Endodermal cell (in vitro differentiated cells): ENCODE results near the gene ELOVL2. TPM values are rescaled to one million over a fixed set of nuclear protein-coding genes. Genes with fewer than 3 reads are reported as not detected.

Experiments used
- DNase-seq: peaks from one replicate; pipeline ENCODE4 v3.0.0-alpha.2; 2017
- H3K27ac ChIP-seq: 2 replicates; pipeline ENCODE4 v1.5.1; 2013; ENCODE audit warnings: mild to moderate bottlenecking, low read depth, low read length, moderate library complexity
- H3K27me3 ChIP-seq: 2 replicates; pipeline ENCODE4 v1.6.1; 2013; ENCODE audit warnings: mild to moderate bottlenecking, low read length, moderate library complexity; ENCODE audit not compliant: insufficient read depth, control insufficient read depth, poor library complexity, severe bottlenecking
- H3K36me3 ChIP-seq: 2 replicates; pipeline ENCODE4 v1.7.0; 2013; ENCODE audit warnings: mild to moderate bottlenecking, low read length, moderate library complexity; ENCODE audit not compliant: control insufficient read depth, insufficient read depth
- H3K4me1 ChIP-seq: one replicate; pipeline ENCODE4 v1.7.0; 2013; ENCODE audit warnings: low read length; ENCODE audit not compliant: control insufficient read depth, insufficient read depth
- H3K4me3 ChIP-seq: 2 replicates; pipeline ENCODE4 v1.5.1; 2013; ENCODE audit warnings: mild to moderate bottlenecking, low read length, moderate library complexity
- H3K9ac ChIP-seq: 2 replicates; pipeline ENCODE4 v1.6.1; 2013; ENCODE audit warnings: mild to moderate bottlenecking, low read length, moderate library complexity; ENCODE audit not compliant: poor library complexity, severe bottlenecking; ENCODE audit errors: extremely low read depth
- H3K9me3 ChIP-seq: 2 replicates; pipeline ENCODE4 v1.6.1; 2013; ENCODE audit warnings: mild to moderate bottlenecking, low read length, moderate library complexity; ENCODE audit not compliant: control insufficient read depth
- H3K27ac Mint-ChIP-seq: 2 replicates; pipeline ENCODE4 v1.8.0; 2020; ENCODE audit warnings: mixed read lengths
- H3K27me3 Mint-ChIP-seq: 2 replicates; pipeline ENCODE4 v1.8.0; 2021; ENCODE audit warnings: mild to moderate bottlenecking, mixed read lengths; ENCODE audit not compliant: insufficient read depth
- H3K36me3 Mint-ChIP-seq: 2 replicates; pipeline ENCODE4 v1.8.0; 2020; ENCODE audit warnings: low read depth, mixed read lengths
- H3K4me1 Mint-ChIP-seq: 2 replicates; pipeline ENCODE4 v1.8.0; 2020; ENCODE audit warnings: mixed read lengths
- H3K4me3 Mint-ChIP-seq: 2 replicates; pipeline ENCODE4 v1.8.0; 2020; ENCODE audit warnings: mild to moderate bottlenecking, moderate library complexity, mixed read lengths
- H3K9me3 Mint-ChIP-seq: 2 replicates; pipeline ENCODE4 v1.8.0; 2020; ENCODE audit warnings: mild to moderate bottlenecking, mixed read lengths
- CTCF ChIP-seq: fragments of 200-600 bp; sonication (generic); conservative IDR thresholded peaks from 2 replicates; pipeline ENCODE4 v1.5.0; 2021; ENCODE audit warnings: antibody characterized with exemption, mild to moderate bottlenecking
- WGBS, 2 experiments: methylation state at CpG; one replicate each; pipeline versions ENCODE4 v1.1.5 to v1.1.7; 2013; ENCODE audit warnings: missing lambda C conversion rate in 2 of 2, mixed read lengths in 1 of 2; ENCODE audit not compliant: insufficient coverage in 1 of 2, insufficient read length in 1 of 2; 5-methylcytosine and 5-hydroxymethylcytosine counted together
- total RNA-seq, 2 donors: library from RNA; stranded (reverse); fragmentation: NEBNext Ultra II Directional in 1 of 2; extraction: Animal tissue kit (Norgen Biotek cat#: 25700) in 1 of 2; gene quantifications; 2 replicates in 1 of 2; 3 replicates in 1 of 2; pipeline ENCODE4 v1.2.1, GENCODE V29; 2021

Gene ELOVL2
- total RNA-seq, 2 donors from 2014 or later = 7.3 to 14.1 TPM

GRCh38 chr6:10954590-10955010 is 89.5 kb downstream of the ELOVL2 start:
- Mint-ChIP-seq H3K27me3 (peaks cover 55% of the 10 kb centered on the region), H3K4me3 (no peak overlapping the region), H3K36me3 (peaks cover 3% of the 10 kb centered on the region), H3K9me3 (no peaks in the 10 kb centered on the region), H3K4me1 (no peaks in the 10 kb centered on the region), H3K27ac (no peak overlapping the region)
- H3K27ac ChIP-seq = no peak overlapping the region
- no peak overlapping the region for H3K4me3 ChIP-seq
- H3K9ac ChIP-seq = no peak overlapping the region
- H3K9me3 ChIP-seq = peaks cover 5% of the 10 kb centered on the region
- no peaks in the 10 kb centered on the region for H3K36me3 ChIP-seq
- no peaks in the 10 kb centered on the region for H3K4me1 ChIP-seq
- DNase-seq = peak; percentile 97
- WGBS, 2 experiments = 26 to 36% methylated on average over 9 to 15 of the region's 15 CpGs
- no peaks in the 10 kb centered on the region for H3K27me3 ChIP-seq
- TF ChIP-seq CTCF = peak; percentile 97

- no peak overlapping the region for H3K9ac ChIP-seq
- no peak for DNase-seq
- TF ChIP-seq CTCF = peak; percentile 76
Measured at GRCh38 chr6:10951675-10952282, 92.3 kb downstream of the ELOVL2 start.

GRCh38 chr6:10949579-10950490 is 94.3 kb downstream of the ELOVL2 start:
- no peak overlapping the region for H3K27ac Mint-ChIP-seq
- Histone ChIP-seq H3K4me1 (no peaks in the 10 kb centered on the region), H3K27me3 (no peaks in the 10 kb centered on the region), H3K27ac (no peak overlapping the region), H3K9ac (no peak overlapping the region), H3K36me3 (no peaks in the 10 kb centered on the region), H3K9me3 (peaks cover 4% of the 10 kb centered on the region), H3K4me3 (no peak overlapping the region)
- no peak for TF ChIP-seq CTCF
- no peaks in the 10 kb centered on the region for H3K36me3 Mint-ChIP-seq
- DNase-seq = no peak
- H3K4me3 Mint-ChIP-seq = no peak overlapping the region
- H3K9me3 Mint-ChIP-seq = no peaks in the 10 kb centered on the region
- no peaks in the 10 kb centered on the region for H3K4me1 Mint-ChIP-seq
- 90 to 100% methylated on average over 4 to 6 of the region's 6 CpGs for WGBS, 2 experiments
- H3K27me3 Mint-ChIP-seq = peaks cover 11% of the 10 kb centered on the region

More at GRCh38 chr6:10951675-10952282, 92.3 kb downstream of the ELOVL2 start:
- peaks cover 8% of the 10 kb centered on the region for H3K9me3 ChIP-seq
- H3K4me1 ChIP-seq = no peaks in the 10 kb centered on the region
- H3K4me3 ChIP-seq = no peak overlapping the region
- no peaks in the 10 kb centered on the region for H3K36me3 ChIP-seq
- H3K4me1 Mint-ChIP-seq = no peaks in the 10 kb centered on the region
- H3K4me3 Mint-ChIP-seq = no peak overlapping the region
- no peaks in the 10 kb centered on the region for H3K27me3 ChIP-seq
- no peaks in the 10 kb centered on the region for H3K36me3 Mint-ChIP-seq
- H3K27ac ChIP-seq = no peak overlapping the region
- H3K27ac Mint-ChIP-seq = no peak overlapping the region
- 63 to 72% methylated on average over 4 to 6 of the region's 6 CpGs for WGBS, 2 experiments
- H3K27me3 Mint-ChIP-seq = peaks cover 29% of the 10 kb centered on the region
- H3K9me3 Mint-ChIP-seq = no peaks in the 10 kb centered on the region
